Measurements from ENCODE around the gene NR1D1.
A peak's percentile ranks its signal among the peaks of the same experiment; 100 is the strongest.

The NR1D1 gene

GRCh38 chr17:40062329-40063186, 37.8 kb downstream of the NR1D1 start, which contains the start of gene THRA:
Gene THRA (plus strand): TSS chr17:40062965. CDS start chr17:40074489, 11,524 bp downstream.
- peak; percentile 62 for DNase-seq

- no peak for DNase-seq
Observed at GRCh38 chr17:40061609-40062038, 38.8 kb downstream of the NR1D1 start.

GRCh38 chr17:40060887-40061608, 39.3 kb downstream of the NR1D1 start:
- DNase-seq = no peak

GRCh38 chr17:40059729-40060475, 40.5 kb downstream of the NR1D1 start:
- no peak for DNase-seq

- no peak for DNase-seq
Observed at GRCh38 chr17:40058865-40059264, 41.5 kb downstream of the NR1D1 start.

GRCh38 chr17:40058186-40058784, 42.1 kb downstream of the NR1D1 start:
- DNase-seq = no peak

GRCh38 chr17:40056379-40057015, 43.9 kb downstream of the NR1D1 start:
- no peak for DNase-seq

Data from effector CD4-positive, alpha-beta T cell (primary cell).